ENCODE data around the gene ERC2. TPM values are rescaled to one million over a fixed set of nuclear protein-coding genes. Genes with fewer than 3 reads are reported as not detected.

The ERC2 gene
- total RNA-seq, 1 experiment from 2014 or later: 0.77 TPM

DNA sequence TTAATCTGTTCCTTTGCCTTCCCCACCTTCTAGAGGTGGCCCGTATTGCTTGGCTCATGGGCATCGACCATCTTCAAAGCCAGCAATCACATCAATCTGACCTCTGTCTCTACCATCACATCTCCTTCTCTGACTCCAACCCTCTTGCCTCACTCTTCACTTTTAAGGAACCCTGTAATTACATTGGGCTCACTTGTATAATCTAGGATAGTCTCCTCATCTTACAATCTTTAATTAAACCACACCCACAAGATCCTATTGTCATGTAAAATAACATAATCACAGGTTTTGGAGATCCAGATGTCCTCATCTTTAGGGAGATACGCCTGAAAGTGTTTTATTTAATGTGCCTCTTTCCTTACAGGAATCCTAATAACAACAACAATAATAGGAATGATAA, 234.5 kb downstream of the ERC2 start:
- POLR2A ChIA-PET (ENCODE audit: unreplicated experiment): no interaction called here
- Histone ChIP-seq H3K9ac (ENCODE audit: low read length) (no peak overlapping the region), H3K27ac (ENCODE audit: low read length) (no peak overlapping the region), H3K36me3 (ENCODE audit: low read depth, low read length) (no peaks in the 10 kb centered on the region), H3K9me2 (replicated peaks; ENCODE audit: low read length) (no peaks in the 10 kb centered on the region), H3K4me3 (ENCODE audit: low read length) (no peak overlapping the region), H3K4me2 (ENCODE audit: low read length) (no peak overlapping the region), H3K27me3 (ENCODE audit: low read length) (no peaks in the 10 kb centered on the region), H3K4me1 (ENCODE audit: insufficient read depth, low read length) (no peaks in the 10 kb centered on the region), H2AFZ (ENCODE audit: low read length) (no peak overlapping the region), H3F3A (ENCODE audit: low read length, unreplicated experiment) (no peaks in the 10 kb centered on the region), H4K20me1 (ENCODE audit: low read length) (no peaks in the 10 kb centered on the region), H3K9me3 (ENCODE audit: low read length) (no peaks in the 10 kb centered on the region), H3K79me2 (ENCODE audit: low read length) (no peaks in the 10 kb centered on the region)
- TF ChIP-seq EZH2 (IDR thresholded peaks at IDR 0.05; ENCODE audit: low read length, unreplicated experiment) (no peak), EZH2phosphoT487 (IDR thresholded peaks at IDR 0.05; ENCODE audit: borderline replicate concordance, low read length) (no peak)
- TF ChIP-seq, protein P1, sequence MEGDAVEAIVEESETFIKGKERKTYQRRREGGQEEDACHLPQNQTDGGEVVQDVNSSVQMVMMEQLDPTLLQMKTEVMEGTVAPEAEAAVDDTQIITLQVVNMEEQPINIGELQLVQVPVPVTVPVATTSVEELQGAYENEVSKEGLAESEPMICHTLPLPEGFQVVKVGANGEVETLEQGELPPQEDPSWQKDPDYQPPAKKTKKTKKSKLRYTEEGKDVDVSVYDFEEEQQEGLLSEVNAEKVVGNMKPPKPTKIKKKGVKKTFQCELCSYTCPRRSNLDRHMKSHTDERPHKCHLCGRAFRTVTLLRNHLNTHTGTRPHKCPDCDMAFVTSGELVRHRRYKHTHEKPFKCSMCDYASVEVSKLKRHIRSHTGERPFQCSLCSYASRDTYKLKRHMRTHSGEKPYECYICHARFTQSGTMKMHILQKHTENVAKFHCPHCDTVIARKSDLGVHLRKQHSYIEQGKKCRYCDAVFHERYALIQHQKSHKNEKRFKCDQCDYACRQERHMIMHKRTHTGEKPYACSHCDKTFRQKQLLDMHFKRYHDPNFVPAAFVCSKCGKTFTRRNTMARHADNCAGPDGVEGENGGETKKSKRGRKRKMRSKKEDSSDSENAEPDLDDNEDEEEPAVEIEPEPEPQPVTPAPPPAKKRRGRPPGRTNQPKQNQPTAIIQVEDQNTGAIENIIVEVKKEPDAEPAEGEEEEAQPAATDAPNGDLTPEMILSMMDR (conservative IDR thresholded peaks at IDR 0.05; ENCODE audit: low read depth, low read length): no peak
- ATAC-seq (no peak), DNase-seq (no peak)
- intact Hi-C loops (cut with micrococcal nuclease): no loop called here
- BruUV-seq (replicated peaks): no TSS peak
- CTCF ChIA-PET: no interaction called here

DNA sequence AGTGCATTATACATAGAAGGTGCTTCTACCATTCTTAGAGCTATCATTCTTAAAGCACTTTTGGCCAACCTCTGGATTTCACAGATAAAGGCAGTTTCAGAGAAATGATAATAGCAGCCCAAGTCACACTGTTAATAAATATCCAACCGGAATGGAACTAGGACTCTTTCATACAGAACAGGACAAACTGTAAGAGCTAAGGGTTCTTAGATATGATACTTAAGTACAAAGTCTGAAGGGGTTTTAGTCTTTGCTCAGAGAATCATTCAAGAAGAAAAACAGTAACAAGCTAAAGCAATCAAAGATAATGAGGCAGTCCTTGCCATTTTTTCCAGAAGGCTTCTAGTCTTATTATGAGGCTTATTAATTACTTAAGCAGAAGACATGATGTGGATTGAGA, 239.0 kb downstream of the ERC2 start:
- Histone ChIP-seq H4K20me1 (ENCODE audit: low read length) (no peaks in the 10 kb centered on the region), H3K27ac (ENCODE audit: low read length) (no peak overlapping the region), H3K36me3 (ENCODE audit: low read depth, low read length) (no peaks in the 10 kb centered on the region), H3F3A (ENCODE audit: low read length, unreplicated experiment) (no peaks in the 10 kb centered on the region), H3K4me1 (ENCODE audit: insufficient read depth, low read length) (no peaks in the 10 kb centered on the region), H3K27me3 (ENCODE audit: low read length) (peaks cover 28% of the 10 kb centered on the region), H3K4me2 (ENCODE audit: low read length) (no peak overlapping the region), H3K9me2 (replicated peaks; ENCODE audit: low read length) (no peaks in the 10 kb centered on the region), H3K9ac (ENCODE audit: low read length) (no peak overlapping the region), H3K4me3 (ENCODE audit: low read length) (no peak overlapping the region), H3K79me2 (ENCODE audit: low read length) (no peaks in the 10 kb centered on the region), H2AFZ (ENCODE audit: low read length) (no peak overlapping the region), H3K9me3 (ENCODE audit: low read length) (no peaks in the 10 kb centered on the region)
- BruUV-seq (replicated peaks): no TSS peak
- DNase-seq: no peak
- CTCF ChIA-PET: no interaction called here
- ATAC-seq: no peak
- POLR2A ChIA-PET (ENCODE audit: unreplicated experiment): no interaction called here
- intact Hi-C loops (cut with micrococcal nuclease): no loop called here
- TF ChIP-seq, protein P1 (conservative IDR thresholded peaks at IDR 0.05; ENCODE audit: low read depth, low read length): no peak
- TF ChIP-seq EZH2 (IDR thresholded peaks at IDR 0.05; ENCODE audit: low read length, unreplicated experiment) (no peak), EZH2phosphoT487 (IDR thresholded peaks at IDR 0.05; ENCODE audit: borderline replicate concordance, low read length) (no peak)

DNA sequence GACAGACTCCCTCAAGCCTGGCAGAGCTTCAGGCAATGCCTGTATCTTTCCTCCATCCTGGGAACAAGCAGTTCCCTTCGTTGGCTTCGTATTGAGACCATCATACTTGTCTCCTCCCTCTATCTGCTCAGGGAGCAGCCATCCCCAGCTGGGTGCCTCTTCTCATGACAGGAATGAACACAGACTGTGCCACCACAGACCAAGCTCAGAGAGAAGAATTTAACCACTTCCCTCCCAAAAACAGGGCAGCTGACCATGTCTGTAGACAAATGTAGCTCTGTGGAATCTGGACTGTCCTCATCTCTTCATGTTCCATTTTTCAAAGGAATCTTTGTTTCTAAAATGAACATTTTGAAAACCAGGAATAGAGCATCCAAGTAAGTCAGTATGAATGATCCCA, 245.4 kb downstream of the ERC2 start:
- H3K9ac ChIP-seq (ENCODE audit: low read length): no peak overlapping the region
- H3K9me2 ChIP-seq (replicated peaks; ENCODE audit: low read length): no peaks in the 10 kb centered on the region
- H3K79me2 ChIP-seq (ENCODE audit: low read length): no peaks in the 10 kb centered on the region
- H3K4me3 ChIP-seq (ENCODE audit: low read length): no peak overlapping the region
- no peaks in the 10 kb centered on the region for H3F3A ChIP-seq (ENCODE audit: low read length, unreplicated experiment)
- POLR2A ChIA-PET (ENCODE audit: unreplicated experiment): no interaction called here
- DNase-seq (no peak), ATAC-seq (no peak)
- no peak for TF ChIP-seq EZH2 (IDR thresholded peaks at IDR 0.05; ENCODE audit: low read length, unreplicated experiment)
- no peak for TF ChIP-seq EZH2phosphoT487 (IDR thresholded peaks at IDR 0.05; ENCODE audit: borderline replicate concordance, low read length)
- TF ChIP-seq, protein P1 (conservative IDR thresholded peaks at IDR 0.05; ENCODE audit: low read depth, low read length): no peak
- no TSS peak for BruUV-seq (replicated peaks)
- no peaks in the 10 kb centered on the region for H4K20me1 ChIP-seq (ENCODE audit: low read length)
- CTCF ChIA-PET: no interaction called here
- peaks cover 37% of the 10 kb centered on the region for H3K27me3 ChIP-seq (ENCODE audit: low read length)
- H3K4me2 ChIP-seq (ENCODE audit: low read length): no peak overlapping the region
- no peak overlapping the region for H3K27ac ChIP-seq (ENCODE audit: low read length)
- no peaks in the 10 kb centered on the region for H3K9me3 ChIP-seq (ENCODE audit: low read length)
- intact Hi-C loops (cut with micrococcal nuclease): no loop called here
- H2AFZ ChIP-seq (ENCODE audit: low read length): no peak overlapping the region
- H3K36me3 ChIP-seq (ENCODE audit: low read depth, low read length): no peaks in the 10 kb centered on the region
- H3K4me1 ChIP-seq (ENCODE audit: insufficient read depth, low read length): no peaks in the 10 kb centered on the region

Data from PC-3 (cell line).